A549 (cell line): ENCODE data around the gene RBM47.
"Not testable (repeated sequence)": the region's sequence is repeated elsewhere in the genome, so short reads cannot be mapped to it uniquely, and the experiment has no call there.

Source experiments
- CEBPB ChIP-seq, 2 experiments: fragments of >200 bp in 1 of 2; sonication (Bioruptor Twin) in 1 of 2; formaldehyde crosslinking in 1 of 2; IDR thresholded peaks; 2 replicates each; pipeline ENCODE4 v1.6.1; 2012 to 2016
- CHD4 ChIP-seq: fragments of 200-600 bp; sonication (generic); IDR thresholded peaks from 2 replicates; pipeline ENCODE4 v1.6.1; 2016; ENCODE audit warnings: antibody characterized with exemption, mild to moderate bottlenecking, borderline replicate concordance
- EP300 ChIP-seq, 2 experiments: fragments of >200 bp; sonication (Bioruptor Twin); formaldehyde crosslinking; IDR thresholded peaks; 2 replicates in 1 of 2; 3 replicates in 1 of 2; pipeline ENCODE4 v1.6.1; 2016 to 2017
- JUNB ChIP-seq: fragments of >200 bp; sonication (Bioruptor Twin); formaldehyde crosslinking; IDR thresholded peaks from 2 replicates; pipeline ENCODE4 v1.6.1; 2016
- NR3C1 ChIP-seq: fragments of >200 bp; sonication (Bioruptor Twin); formaldehyde crosslinking; IDR thresholded peaks from 3 replicates; pipeline ENCODE4 v1.6.1; 2017
- POLR2A ChIP-seq: IDR thresholded peaks from 2 replicates; pipeline ENCODE4 v1.6.1; 2012; ENCODE audit warnings: mild to moderate bottlenecking, low read length
- SREBF2 ChIP-seq: fragments of 450-650 bp; IDR thresholded peaks from 2 replicates; pipeline ENCODE4 v1.6.1; 2014; ENCODE audit warnings: mild to moderate bottlenecking, moderate library complexity
- ZNF302 ChIP-seq: fragments of 250-450 bp; sonication (Bioruptor Pico); IDR thresholded peaks from 2 replicates; pipeline ENCODE4 v1.9.0; 2021; ENCODE audit warnings: inconsistent platforms, mild to moderate bottlenecking, moderate library complexity
- TF ChIP-seq, protein P1 (sequence below): fragments of >200 bp; sonication (Bioruptor Twin); formaldehyde crosslinking; IDR thresholded peaks from 3 replicates; pipeline ENCODE4 v1.5.1; 2016
- TF ChIP-seq, protein P2 (sequence below): IDR thresholded peaks from 2 replicates; pipeline ENCODE4 v1.6.1; 2012; ENCODE audit warnings: low read depth, borderline replicate concordance
- TF ChIP-seq, protein P3 (sequence below): fragments of 150-350 bp; IDR thresholded peaks from 2 replicates; pipeline ENCODE4 v1.6.1; 2014; ENCODE audit warnings: low read depth, mild to moderate bottlenecking, low read length
- TF ChIP-seq, protein P4 (sequence below): fragments of 250-450 bp; sonication (Bioruptor Pico); IDR thresholded peaks from 2 replicates; pipeline ENCODE4 v1.5.0; 2021; ENCODE audit warnings: mild to moderate bottlenecking, moderate library complexity, borderline replicate concordance
- TF ChIP-seq, protein P5 (sequence below): fragments of 200-600 bp; sonication (generic); IDR thresholded peaks from 2 replicates; pipeline ENCODE4 v1.6.1; 2016; ENCODE audit warnings: antibody characterized with exemption, mild to moderate bottlenecking, moderate library complexity

DNA sequence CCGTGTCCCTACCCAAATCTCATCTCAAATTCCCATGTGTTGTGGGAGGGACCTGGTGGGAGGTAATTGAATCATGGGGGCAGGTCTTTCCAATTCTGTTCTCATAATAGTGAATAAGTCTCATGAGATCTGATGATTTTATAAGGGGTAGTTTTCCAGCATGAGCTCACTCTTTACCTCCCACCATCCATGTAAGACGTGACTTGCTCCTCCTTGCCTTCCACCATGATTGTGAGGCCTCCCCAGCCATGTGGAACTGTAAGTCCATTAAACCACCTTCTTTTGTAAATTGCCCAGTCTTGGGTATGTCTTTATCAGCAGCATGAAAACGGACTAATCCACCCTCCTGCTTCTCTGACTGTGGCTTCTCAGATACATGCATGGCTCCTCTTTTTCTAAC, 222.2 kb downstream of the RBM47 start:
- not testable (repeated sequence) for TF ChIP-seq NR3C1; EP300 (IDR thresholded peaks at IDR 0.05); CHD4; POLR2A; SREBF2; CEBPB (IDR thresholded peaks at IDR 0.05); ZNF302 (CRISPR knock-in tag); JUNB
- TF ChIP-seq, protein P1, sequence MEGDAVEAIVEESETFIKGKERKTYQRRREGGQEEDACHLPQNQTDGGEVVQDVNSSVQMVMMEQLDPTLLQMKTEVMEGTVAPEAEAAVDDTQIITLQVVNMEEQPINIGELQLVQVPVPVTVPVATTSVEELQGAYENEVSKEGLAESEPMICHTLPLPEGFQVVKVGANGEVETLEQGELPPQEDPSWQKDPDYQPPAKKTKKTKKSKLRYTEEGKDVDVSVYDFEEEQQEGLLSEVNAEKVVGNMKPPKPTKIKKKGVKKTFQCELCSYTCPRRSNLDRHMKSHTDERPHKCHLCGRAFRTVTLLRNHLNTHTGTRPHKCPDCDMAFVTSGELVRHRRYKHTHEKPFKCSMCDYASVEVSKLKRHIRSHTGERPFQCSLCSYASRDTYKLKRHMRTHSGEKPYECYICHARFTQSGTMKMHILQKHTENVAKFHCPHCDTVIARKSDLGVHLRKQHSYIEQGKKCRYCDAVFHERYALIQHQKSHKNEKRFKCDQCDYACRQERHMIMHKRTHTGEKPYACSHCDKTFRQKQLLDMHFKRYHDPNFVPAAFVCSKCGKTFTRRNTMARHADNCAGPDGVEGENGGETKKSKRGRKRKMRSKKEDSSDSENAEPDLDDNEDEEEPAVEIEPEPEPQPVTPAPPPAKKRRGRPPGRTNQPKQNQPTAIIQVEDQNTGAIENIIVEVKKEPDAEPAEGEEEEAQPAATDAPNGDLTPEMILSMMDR, result not testable (repeated sequence)
- TF ChIP-seq, protein P2, sequence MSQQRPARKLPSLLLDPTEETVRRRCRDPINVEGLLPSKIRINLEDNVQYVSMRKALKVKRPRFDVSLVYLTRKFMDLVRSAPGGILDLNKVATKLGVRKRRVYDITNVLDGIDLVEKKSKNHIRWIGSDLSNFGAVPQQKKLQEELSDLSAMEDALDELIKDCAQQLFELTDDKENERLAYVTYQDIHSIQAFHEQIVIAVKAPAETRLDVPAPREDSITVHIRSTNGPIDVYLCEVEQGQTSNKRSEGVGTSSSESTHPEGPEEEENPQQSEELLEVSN, result not testable (repeated sequence)
- TF ChIP-seq, protein P3, sequence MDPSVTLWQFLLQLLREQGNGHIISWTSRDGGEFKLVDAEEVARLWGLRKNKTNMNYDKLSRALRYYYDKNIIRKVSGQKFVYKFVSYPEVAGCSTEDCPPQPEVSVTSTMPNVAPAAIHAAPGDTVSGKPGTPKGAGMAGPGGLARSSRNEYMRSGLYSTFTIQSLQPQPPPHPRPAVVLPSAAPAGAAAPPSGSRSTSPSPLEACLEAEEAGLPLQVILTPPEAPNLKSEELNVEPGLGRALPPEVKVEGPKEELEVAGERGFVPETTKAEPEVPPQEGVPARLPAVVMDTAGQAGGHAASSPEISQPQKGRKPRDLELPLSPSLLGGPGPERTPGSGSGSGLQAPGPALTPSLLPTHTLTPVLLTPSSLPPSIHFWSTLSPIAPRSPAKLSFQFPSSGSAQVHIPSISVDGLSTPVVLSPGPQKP, result not testable (repeated sequence)
- TF ChIP-seq, protein P4, sequence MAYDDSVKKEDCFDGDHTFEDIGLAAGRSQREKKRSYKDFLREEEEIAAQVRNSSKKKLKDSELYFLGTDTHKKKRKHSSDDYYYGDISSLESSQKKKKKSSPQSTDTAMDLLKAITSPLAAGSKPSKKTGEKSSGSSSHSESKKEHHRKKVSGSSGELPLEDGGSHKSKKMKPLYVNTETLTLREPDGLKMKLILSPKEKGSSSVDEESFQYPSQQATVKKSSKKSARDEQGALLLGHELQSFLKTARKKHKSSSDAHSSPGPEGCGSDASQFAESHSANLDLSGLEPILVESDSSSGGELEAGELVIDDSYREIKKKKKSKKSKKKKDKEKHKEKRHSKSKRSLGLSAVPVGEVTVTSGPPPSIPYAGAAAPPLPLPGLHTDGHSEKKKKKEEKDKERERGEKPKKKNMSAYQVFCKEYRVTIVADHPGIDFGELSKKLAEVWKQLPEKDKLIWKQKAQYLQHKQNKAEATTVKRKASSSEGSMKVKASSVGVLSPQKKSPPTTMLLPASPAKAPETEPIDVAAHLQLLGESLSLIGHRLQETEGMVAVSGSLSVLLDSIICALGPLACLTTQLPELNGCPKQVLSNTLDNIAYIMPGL, result not testable (repeated sequence)
- TF ChIP-seq, protein P5, sequence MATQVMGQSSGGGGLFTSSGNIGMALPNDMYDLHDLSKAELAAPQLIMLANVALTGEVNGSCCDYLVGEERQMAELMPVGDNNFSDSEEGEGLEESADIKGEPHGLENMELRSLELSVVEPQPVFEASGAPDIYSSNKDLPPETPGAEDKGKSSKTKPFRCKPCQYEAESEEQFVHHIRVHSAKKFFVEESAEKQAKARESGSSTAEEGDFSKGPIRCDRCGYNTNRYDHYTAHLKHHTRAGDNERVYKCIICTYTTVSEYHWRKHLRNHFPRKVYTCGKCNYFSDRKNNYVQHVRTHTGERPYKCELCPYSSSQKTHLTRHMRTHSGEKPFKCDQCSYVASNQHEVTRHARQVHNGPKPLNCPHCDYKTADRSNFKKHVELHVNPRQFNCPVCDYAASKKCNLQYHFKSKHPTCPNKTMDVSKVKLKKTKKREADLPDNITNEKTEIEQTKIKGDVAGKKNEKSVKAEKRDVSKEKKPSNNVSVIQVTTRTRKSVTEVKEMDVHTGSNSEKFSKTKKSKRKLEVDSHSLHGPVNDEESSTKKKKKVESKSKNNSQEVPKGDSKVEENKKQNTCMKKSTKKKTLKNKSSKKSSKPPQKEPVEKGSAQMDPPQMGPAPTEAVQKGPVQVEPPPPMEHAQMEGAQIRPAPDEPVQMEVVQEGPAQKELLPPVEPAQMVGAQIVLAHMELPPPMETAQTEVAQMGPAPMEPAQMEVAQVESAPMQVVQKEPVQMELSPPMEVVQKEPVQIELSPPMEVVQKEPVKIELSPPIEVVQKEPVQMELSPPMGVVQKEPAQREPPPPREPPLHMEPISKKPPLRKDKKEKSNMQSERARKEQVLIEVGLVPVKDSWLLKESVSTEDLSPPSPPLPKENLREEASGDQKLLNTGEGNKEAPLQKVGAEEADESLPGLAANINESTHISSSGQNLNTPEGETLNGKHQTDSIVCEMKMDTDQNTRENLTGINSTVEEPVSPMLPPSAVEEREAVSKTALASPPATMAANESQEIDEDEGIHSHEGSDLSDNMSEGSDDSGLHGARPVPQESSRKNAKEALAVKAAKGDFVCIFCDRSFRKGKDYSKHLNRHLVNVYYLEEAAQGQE, result not testable (repeated sequence)
